Skeletal muscle cell (primary cell): ENCODE results near the gene TAF8.

Experiments
- DNase-seq: peaks from one replicate; pipeline ENCODE4 v3.0.0-alpha.2; 2010; ENCODE audit warnings: low read depth
- H3K4me3 ChIP-seq: 2 replicates; pipeline ENCODE4 v1.5.1; 2011; ENCODE audit warnings: low read depth, mild to moderate bottlenecking, control low read depth, low read length, moderate library complexity

The TAF8 gene

GRCh38 chr6:42112351-42112750, 62.0 kb downstream of the TAF8 start:
- H3K4me3 ChIP-seq, result no peak overlapping the region
- DNase-seq, result no peak

- no peak for DNase-seq
- no peak overlapping the region for H3K4me3 ChIP-seq
Measured at GRCh38 chr6:42113936-42114636, 63.8 kb downstream of the TAF8 start.

- no peak overlapping the region for H3K4me3 ChIP-seq
- no peak for DNase-seq
Measured at GRCh38 chr6:42117843-42118161, 67.5 kb downstream of the TAF8 start.

- H3K4me3 ChIP-seq, result no peak overlapping the region
- DNase-seq, result no peak
Measured at GRCh38 chr6:42118162-42119001, 68.1 kb downstream of the TAF8 start.

GRCh38 chr6:42120895-42121865, 70.9 kb downstream of the TAF8 start:
- DNase-seq, result no peak
- H3K4me3 ChIP-seq, result no peak overlapping the region

- DNase-seq, result no peak
- H3K4me3 ChIP-seq, result no peak overlapping the region
Measured at GRCh38 chr6:42123379-42124103, 73.2 kb downstream of the TAF8 start.

- H3K4me3 ChIP-seq, result no peak overlapping the region
- no peak for DNase-seq
Measured at GRCh38 chr6:42124223-42124836, 74.0 kb downstream of the TAF8 start.

- DNase-seq, result no peak
- no peak overlapping the region for H3K4me3 ChIP-seq
Measured at GRCh38 chr6:42125231-42125630, 74.9 kb downstream of the TAF8 start.

GRCh38 chr6:42125663-42126062, 75.3 kb downstream of the TAF8 start:
- DNase-seq, result no peak

GRCh38 chr6:42128460-42129359, 78.4 kb downstream of the TAF8 start:
- no peak overlapping the region for H3K4me3 ChIP-seq
- DNase-seq, result no peak

More at GRCh38 chr6:42125663-42126062, 75.3 kb downstream of the TAF8 start:
- H3K4me3 ChIP-seq, result no peak overlapping the region

GRCh38 chr6:42129360-42129676, 79.0 kb downstream of the TAF8 start:
- no peak for DNase-seq
- H3K4me3 ChIP-seq, result no peak overlapping the region

GRCh38 chr6:42131531-42131930, 81.2 kb downstream of the TAF8 start:
- H3K4me3 ChIP-seq, result no peak overlapping the region
- peak; percentile 53 for DNase-seq

GRCh38 chr6:42133926-42134325, 83.6 kb downstream of the TAF8 start:
- H3K4me3 ChIP-seq, result no peak overlapping the region
- DNase-seq, result no peak

- no peak for DNase-seq
- no peak overlapping the region for H3K4me3 ChIP-seq
Measured at GRCh38 chr6:42135161-42135560, 84.8 kb downstream of the TAF8 start.

GRCh38 chr6:42135722-42136121, 85.4 kb downstream of the TAF8 start:
- no peak overlapping the region for H3K4me3 ChIP-seq
- DNase-seq, result no peak

- H3K4me3 ChIP-seq, result no peak overlapping the region
- DNase-seq, result no peak
Measured at GRCh38 chr6:42136508-42137193, 86.3 kb downstream of the TAF8 start.
